NOMO-1 (cell line): ENCODE results near the gene FAIM2.
A peak's percentile ranks its signal among the peaks of the same experiment; 100 is the strongest.
"Not testable (repeated sequence)": the region's sequence is repeated elsewhere in the genome, so short reads cannot be mapped to it uniquely, and the experiment has no call there.

Source experiments
- DNase-seq, 2 experiments: peaks; one replicate each; lab custom pipeline; 2025; ENCODE audit not compliant: unreplicated experiment in 2 of 2; lab: John Stamatoyannopoulos, UW

The FAIM2 gene

DNA sequence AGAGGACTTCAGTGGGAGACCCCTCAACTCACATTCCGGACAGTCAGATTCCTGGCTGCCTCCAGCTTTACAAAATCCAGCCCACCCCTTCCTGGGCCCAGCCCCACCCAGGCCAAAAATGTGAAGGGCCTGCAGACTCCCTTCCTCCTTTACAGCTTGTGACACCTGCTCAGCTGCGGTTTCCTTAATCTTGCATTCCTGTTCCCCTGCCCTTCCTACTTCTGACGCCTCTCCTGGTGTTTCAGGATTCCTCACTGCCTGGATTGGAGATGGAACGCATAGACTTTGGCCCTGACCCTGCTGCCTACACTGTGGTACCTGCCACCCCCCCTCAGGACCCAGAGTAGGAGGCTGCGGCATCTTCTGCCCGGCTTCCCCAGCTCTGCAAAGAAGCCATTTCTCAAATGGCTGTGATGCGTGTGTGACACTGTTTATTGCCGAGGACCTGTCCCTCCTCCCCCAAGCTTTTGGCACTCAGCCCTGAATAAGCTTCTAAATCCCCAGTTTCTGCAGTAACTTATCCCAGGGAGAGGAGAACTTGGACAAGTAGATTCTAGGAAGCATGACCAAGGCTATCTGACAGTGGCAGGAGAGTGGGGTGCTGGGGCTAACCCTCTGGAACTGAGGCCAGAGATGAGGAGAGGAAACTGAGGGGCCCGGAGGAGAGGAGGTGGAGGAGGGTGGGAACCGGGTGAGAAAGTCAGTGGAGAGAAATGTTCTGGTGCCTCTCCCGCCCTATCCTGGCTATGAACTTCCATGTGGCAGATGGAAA is 35.9 kb downstream of the FAIM2 start:
- DNase-seq: no peak

DNA sequence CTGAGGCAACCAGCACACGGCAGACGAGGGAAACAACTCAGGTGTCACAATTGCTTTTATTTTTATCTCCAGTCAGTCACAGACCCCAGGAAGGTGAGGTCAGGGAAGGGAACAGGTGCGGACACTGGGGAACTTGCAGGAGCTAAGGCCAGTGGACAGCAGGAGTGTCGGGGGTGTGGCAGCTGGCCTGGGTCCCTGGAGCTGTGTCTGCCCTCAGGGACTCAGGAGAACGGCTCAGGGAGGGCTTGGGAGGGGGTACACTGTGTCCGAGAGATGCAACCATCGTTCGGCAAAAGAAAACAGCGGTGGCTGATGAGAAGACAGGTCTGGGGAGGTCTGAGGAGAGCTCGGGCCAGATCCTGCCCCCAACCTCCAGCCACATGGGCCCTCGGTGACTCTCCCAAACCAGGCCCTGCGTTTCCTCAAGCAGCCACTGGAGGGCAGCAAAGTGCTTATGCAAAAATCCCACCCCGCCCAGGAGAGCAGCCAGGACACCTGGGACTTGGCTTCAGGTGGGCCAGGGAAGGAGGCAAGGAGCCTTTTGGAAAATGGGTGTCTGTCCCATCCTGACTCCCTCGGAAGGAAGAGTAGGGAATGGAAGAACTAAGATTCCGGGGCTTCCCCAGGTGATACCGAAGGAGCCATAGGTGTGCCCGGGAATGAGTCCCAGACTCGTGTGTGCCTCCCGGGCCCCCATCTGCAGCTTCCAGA is 36.7 kb downstream of the FAIM2 start:
- DNase-seq: peak; percentile 35 to 49

DNA sequence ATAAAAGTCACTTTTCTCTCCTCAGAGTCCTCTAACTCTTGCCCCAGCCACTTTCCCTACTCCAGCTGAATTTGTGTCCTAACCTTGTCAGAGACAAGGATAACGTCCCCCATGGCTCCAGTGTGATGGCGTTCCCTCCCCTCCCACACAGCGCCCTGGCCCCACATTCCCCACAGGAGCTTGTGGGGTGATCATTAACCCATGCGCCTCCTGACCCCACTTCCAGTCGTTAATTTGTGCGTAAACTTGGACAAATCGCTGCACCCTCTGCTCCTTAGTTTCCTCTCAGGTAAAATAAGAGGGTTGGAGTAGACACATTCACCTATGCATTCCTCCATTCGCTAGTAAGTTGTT is 37.9 kb downstream of the FAIM2 start:
- no peak for DNase-seq

DNA sequence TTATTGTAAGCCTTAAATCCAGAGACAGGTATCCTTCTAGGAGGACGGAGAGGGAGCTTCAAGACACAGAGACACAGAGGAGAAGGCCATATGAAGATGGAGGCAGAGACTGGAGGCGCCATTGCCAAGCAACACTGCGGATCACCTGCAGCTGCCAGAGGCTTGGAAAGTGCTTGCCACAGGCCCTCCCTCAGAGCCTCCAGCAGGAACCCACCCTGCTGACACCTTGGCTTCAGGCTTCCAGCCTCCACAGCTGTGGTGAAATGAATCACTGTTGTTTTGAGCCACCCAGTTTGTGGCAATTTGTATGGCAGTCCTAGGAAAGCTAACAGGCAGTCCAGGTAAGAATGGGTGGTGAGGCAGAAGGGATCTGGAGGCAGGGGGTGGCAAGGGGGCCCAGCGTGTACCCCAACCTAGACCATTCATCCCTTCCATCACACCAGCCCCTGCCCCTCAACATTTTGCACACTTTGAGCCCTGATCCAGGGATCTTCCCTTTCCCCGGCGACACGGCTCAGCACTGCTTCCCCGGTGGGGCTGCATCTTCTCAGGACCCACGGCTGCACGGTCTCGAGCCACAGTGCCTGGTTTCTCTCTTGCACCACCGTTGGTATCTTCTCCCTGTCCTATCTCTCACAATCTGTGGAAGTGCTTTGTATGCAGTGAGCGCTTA is 38.5 kb downstream of the FAIM2 start:
- DNase-seq: no peak

DNA sequence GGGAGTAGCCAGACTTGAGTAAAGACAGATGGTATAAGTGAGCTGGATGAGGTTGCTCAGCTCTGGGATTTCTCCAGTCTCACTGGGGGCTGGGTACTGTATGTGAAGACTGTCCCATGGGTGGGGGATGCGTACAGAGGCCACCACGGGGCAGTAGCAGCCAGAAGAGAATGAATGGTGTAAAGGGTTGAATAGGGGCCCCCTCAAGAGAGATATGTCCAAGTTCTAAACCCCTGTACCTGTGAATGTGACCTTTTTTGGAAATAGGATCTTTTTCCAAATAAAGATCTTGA is 39.0 kb downstream of the FAIM2 start:
- DNase-seq: no peak

DNA sequence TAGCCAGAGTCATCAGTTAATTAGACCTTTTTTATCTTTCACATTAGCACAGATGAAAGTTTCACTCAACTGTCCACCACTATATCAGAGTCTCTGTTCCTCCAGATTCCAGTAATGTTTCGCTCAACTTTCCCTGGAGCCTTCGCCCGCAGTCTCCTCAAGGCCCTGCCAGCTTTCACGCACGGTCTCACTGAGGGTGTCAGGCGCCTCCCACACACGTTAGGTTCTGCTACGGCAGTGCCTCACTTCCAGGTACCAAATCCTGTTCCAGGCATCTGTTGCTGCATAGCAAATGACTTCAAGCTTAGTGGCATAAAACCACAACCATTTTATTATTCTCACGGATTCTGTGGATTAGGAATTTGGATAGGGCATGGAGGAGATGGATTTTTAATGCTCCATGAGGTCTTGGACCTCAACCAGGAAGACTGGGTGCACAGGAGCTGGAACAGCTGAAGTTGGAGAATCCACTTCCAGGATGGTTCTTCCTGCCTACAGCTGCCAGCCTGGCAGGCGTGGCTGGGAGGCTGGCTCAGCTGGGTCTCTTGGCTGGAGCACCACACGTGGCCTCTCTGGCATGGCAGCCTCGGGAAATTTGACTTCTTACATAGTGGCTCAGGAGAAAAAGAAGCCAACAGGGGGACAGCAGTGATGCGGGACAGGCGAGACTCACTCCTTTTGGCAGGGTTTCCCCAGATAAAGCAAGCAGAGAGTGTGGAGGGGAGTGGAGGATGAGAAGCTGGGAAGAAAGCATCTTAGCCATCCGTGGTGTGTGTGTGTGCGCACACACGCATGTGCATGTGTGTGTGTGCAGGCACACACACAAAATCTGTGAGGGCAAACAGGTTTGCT is 39.5 kb downstream of the FAIM2 start:
- DNase-seq: no peak

DNA sequence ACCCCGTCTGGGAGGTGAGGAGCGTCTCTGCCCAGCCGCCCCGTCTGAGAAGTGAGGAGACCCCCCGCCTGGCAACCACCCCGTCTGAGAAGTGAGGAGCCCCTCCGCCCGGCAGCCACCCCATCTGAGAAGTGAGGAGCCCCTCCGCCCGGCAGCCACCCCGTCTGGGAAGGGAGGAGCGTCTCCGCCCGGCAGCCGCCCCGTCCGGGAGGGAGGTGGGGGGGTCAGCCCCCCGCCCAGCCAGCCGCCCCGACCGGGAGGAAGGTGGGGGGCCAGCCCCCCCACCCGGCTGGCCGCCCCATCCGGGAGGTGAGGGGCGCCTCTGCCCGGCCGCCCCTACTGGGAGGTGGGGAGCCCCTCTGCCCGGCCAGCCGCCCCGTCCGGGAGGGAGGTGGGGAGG is 42.8 kb downstream of the FAIM2 start:
- not testable (repeated sequence) for DNase-seq

DNA sequence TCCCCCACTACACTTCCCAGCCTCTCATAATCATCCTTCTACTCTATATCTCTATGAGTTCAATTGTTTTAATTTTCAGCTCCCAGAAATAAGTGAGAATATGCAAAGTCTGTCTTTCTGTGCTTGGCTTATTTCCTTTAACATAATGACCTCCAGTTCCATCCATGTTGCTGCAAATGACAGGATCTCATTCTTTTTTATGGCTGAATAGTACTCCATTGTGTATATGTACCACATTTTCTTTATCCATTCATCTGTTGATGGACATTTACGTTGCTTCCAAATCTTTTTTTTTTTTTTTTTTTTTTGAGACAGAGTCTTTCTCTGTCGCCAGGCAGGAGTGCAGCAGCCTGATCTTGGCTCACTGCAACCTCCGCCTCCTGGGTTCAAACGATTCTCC is 47.8 kb downstream of the FAIM2 start:
- not testable (repeated sequence) for DNase-seq

DNA sequence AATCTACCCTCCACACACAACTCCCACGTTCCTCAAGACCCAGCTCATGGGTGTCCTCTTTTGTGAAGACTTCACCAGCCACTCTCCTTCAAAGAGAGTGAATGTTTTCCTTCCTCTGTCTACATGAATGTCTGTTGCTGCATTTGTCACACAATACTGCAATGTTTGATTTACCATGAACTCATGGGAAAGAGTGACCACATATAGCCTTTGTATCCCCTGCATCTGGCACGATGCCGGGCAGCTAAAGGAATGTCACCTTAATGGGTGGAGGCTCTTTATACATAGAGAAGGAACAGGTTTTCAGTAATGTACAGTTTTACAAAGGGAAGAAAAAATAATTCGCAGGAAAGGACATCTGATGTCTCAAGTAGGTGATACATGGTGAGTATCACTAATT is 48.7 kb downstream of the FAIM2 start:
- DNase-seq: no peak

DNA sequence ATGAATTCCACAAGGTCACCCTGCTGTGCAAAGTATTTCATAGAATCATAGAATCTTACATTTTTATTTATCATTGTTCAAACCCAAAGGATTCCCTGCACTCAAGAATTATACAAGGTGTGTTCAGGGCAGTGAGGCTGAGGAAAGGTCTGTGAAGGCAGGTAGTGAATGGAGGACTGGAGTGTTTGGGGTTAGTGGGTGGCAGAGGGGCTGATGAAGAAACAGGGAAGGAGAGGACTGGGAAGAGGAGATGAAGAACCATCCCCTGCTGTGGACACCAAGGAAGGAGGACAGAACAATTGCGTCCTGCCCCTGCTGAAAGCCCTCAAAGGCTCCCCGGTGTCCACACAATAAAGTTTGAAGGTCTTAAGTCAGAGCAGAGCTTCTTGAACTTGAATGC is 50.0 kb downstream of the FAIM2 start:
- DNase-seq: no peak

DNA sequence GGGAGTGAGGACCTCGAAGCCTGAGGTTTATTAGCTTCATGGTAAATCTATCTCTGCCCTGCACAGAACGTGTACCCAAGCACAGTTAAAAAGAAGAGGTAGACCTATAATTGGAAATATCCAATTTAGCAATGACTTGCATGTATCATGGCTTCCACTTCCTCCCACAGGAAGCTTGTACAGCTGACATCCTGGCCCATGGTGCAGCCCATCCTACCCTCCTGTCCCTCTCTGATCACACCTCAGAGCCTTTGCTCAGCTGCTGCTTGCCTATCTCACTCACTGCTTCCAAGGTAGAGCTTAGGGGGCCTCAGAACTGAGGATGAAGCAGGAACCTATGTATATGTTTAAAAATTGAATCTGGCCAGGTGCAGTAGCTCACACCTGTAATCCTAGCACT is 56.5 kb downstream of the FAIM2 start:
- DNase-seq: no peak

DNA sequence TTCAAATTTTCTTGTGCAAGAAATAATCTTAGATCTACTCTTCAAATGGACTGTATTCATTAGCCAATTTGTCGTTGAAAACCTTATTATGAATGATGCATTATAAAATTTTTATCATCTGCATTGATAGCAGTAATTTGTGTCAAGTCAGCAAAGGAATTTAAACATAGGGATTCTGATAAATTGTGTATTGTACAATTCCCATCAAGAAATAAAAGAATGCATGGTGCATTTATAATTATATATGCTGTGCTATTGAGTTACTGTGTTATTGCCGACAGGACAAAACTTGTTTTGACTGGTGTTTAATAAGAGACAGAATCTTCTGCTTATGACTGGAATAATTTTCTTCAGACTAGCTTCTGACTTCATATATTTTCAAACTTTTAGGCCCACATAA is 57.7 kb downstream of the FAIM2 start:
- no peak for DNase-seq

DNA sequence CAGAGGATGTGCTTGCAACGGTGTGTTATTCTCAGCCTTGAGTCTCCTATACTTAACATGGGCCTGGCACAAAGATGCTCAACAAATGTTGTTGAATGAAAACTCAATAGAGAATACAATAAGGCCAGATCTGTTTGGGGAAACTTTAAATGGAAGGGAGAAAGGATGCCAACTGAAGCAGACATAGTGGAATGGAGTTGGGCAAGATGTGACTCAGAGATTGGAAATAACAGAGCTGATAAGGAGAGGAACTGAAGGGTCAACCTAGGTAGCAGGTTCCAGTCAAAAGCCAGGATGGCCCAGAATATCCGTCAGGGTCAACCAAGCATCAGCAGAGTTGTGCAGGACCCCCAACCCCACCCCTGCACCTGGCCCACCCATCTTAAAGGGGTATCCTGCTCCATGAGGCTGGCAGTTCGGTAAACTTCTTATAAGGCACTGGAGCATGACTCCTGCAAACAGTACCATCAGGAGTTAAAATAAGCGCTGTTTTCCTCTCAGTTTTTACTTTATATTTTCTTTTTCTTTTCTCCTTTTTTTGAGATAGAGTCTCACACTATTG is 59.7 kb downstream of the FAIM2 start:
- no peak for DNase-seq

DNA sequence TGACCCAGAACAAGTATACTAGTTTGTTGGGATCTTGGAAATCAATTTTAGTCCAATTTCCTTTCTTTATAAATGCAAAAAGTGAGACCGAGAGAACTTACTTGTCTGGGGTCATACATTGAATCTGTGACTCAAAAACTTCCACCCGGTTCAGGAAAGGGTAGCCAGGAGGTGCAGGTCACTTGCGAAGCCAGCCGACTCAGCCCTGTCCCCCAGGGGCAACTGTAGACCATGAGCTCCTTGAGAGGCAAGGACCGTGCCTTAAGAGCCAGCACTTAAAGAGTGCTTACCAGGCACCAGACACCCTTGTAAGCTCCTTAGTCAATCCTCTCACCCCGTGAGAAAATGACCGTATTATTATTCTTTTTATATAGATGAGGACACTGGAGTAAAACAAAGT is 60.3 kb downstream of the FAIM2 start:
- no peak for DNase-seq

DNA sequence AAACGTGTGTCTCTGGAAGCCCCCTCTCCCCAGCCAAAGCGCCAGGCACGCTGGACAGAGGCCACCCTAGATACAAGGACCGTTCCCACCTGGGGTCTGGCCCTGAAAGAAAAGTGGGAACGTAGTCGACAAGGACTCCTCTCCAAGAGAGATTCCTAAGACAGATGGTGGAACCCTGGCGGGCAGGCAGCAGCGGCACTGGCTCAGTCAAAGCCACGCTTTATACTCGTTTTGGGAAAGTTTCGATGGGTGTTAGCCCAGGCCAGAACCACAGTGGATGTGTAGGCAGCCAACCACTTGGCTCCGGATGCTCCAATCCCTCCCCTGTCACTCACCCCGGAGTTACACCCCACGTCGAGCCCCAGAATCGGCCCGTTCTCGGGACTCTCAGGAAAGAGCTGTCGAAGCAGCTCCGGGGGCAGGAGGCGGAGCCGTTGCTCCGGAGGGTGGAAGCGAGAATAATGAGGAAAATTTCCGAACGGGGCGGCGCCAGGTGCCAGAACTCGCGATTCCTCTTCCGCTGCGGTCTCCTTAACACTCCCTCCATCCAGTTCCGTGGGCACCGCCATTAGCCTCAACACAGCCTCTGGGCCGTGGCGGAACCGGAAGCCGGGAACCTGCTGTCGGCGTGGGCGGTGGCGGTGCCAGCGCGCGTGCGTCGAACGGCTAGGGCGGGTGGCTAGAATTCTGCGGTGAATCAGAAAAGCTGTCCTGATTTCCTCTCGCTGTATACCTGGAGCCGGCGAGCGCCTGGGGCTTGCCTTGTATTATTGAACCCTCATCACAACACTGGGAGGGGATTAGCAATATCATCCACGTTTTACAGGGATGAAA is 61.0 kb downstream of the FAIM2 start, which contains the start of gene BCDIN3D:
Gene BCDIN3D (minus strand): TSS at position 588 of the 834 bp plus-strand sequence. CDS start 19 bp downstream, at position 569.
- peak; percentile 90 to 91 for DNase-seq

DNA sequence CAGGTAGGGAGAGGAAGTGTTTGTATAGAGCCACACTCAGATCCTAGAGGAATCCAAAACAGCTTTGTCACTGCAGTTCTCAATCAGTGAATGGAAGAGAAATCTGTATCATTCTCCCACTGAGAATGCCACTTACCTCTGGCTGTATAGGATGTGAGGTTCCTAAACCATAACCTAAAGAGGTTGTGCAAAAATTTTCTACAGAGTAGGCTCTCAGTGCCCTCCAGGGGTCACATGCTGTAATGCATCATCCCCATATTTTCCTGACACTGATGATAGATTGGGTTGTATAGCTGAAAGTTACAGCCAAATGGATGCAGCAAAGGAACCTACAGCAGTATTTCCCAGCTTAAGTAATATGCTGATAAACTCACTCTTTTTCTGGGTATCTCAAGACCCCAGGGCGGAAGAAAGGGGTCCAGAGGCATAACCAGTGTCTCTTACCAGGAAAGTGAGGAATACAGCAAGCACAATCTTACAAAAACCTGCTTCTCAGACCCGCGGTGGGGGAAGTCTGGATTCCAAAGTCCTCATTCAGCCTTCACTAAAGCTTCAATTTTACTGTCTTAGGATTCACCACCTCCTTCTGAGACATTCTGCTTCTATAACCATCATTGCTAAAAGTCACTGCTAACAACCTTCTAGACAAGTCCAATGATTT is 64.6 kb downstream of the FAIM2 start:
- DNase-seq: peak; percentile 35 to 53

DNA sequence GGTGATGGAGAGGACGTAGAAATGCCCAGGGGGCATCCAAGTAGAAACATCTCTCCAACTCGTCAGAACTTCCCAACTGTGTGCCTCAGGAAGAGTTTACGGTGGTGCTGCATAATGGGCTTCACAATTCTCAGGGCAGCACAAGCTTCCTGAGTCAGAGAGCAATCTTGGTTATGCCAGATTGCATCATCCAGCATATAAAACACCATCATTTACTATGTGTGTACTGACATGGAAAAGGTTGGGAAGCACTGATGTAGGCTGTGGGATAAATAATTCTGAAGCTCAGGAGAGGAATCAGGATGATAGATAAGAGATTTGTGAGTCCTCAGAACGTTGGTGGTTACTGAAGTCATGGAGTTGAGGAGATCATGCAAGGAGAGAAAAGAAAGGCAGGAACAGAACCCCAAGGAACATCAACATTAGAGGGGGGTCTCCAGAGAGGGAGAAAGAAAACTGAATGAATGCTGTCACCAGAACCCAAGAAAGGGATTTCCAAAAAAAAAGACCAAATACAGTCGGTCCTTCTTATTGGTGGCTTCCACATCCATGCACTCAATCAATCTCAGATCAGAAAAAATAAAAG is 70.8 kb downstream of the FAIM2 start:
- no peak for DNase-seq

DNA sequence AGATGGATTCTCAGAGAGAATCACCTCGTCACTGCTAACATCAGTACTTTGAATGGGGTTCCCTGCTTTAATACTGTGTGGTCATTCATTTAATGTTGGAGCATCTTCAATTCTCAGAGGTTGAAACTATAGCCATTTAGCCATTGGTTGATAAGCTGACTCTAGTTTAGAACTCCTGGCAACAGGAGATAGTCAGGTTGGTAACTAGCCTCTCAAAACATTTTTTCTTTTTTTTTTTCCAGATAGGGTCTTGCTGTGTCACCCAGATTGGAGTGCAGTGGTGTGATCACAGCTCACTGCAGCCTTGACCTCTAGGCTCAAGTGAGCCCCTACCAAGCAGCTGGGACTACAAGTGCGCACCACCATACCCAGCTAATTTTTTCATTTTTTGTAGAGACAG is 72.0 kb downstream of the FAIM2 start:
- no peak for DNase-seq
